HG03432 (cell line): ENCODE measurements around the gene CNGA2.

Source experiments
- ATAC-seq: cut with Tn5 transposase; IDR thresholded peaks from one replicate; pipeline ENCODE4 v1.9.1; 2021; ENCODE audit warnings: mild to moderate bottlenecking, moderate library complexity; ENCODE audit not compliant: unreplicated experiment

CNGA2 gene

GRCh38 chrX:151711154-151711553 lies 23.4 kb upstream of the CNGA2 start:
- no peak for ATAC-seq

GRCh38 chrX:151711787-151712186 lies 22.8 kb upstream of the CNGA2 start:
- ATAC-seq, result no peak

GRCh38 chrX:151712253-151712652 lies 22.3 kb upstream of the CNGA2 start:
- no peak for ATAC-seq

GRCh38 chrX:151713849-151714248 lies 20.7 kb upstream of the CNGA2 start:
- ATAC-seq, result no peak

DNA sequence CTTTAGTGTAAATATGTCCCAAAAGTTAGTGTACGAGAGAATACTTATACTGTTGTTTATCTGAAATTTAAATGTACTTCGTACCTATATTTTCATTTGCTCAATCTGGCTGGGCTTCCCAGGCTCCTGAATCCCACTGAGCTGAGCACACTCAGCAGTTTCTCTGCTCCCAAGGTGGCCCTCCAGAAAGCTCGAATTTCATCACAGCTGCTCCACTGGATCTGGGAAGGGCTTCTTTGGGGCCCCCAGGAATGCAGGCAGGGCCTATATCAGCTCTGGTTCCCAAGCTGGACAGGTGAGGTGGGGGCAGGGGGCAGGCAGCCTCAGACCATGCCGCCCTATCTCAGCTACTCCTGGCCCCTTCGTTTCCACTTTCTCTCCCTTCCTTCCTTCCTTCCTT lies 20.2 kb upstream of the CNGA2 start:
- ATAC-seq, result no peak

- ATAC-seq, result no peak
Measured at GRCh38 chrX:151715752-151716151, 18.8 kb upstream of the CNGA2 start, which contains the start of gene FATE1. Gene FATE1 (plus strand): TSS chrX:151716035. CDS start chrX:151716120, 85 bp downstream.

DNA sequence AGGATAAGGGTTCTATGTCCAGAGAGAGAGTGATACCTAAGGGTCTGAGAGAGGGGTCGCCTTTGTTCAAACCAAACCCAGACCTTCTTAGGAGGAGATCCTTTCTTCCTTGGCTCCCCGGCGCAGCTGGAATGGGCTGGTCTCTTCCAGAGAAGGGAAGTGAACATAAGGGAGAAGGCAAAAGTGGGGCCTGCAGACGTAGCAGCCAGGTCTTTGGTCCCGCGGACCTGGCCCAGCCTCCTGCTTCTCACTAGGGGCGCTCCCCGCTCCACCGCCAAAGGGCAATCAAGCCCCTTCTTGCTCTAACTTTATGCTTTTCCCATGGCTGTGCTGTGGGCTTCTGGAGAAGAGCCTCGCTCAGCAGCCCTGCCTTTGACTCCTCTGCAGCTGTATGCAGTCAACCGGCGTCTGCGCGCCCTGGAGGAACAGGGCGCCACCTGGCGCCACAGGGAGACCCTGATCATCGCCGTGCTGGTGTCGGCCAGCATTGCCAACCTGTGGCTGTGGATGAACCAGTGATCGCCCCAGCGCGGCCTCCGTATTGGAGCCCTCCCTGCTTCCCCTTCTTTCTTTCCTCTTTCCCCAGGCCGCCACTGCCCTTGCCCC lies 12.2 kb upstream of the CNGA2 start:
- ATAC-seq, result no peak

- ATAC-seq, result no peak
Measured at GRCh38 chrX:151723156-151723760, 11.3 kb upstream of the CNGA2 start.

GRCh38 chrX:151724563-151725337 lies 9.8 kb upstream of the CNGA2 start:
- ATAC-seq, result no peak

- no peak for ATAC-seq
Measured at GRCh38 chrX:151725338-151725614, 9.3 kb upstream of the CNGA2 start.

DNA sequence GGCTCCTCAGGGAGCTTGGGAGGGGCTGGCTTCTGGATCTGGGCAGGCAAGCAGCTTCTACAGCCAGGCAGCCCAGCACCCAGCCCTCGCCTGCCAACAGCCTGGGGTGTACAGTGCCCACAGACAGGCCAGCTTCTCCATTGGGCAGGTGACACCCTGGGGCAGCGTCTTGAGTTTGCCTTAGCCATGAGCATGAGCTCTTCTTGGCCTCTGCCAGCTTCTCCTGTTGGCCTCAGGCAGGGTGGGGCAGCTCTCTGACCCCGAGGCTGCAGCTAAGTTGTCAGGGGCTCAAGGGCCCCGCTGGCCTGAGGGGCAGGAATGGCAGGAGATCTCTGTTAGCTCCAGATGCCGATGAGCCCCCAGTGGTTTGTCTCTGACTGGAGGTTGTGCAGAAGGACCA lies 7.8 kb upstream of the CNGA2 start:
- no peak for ATAC-seq

DNA sequence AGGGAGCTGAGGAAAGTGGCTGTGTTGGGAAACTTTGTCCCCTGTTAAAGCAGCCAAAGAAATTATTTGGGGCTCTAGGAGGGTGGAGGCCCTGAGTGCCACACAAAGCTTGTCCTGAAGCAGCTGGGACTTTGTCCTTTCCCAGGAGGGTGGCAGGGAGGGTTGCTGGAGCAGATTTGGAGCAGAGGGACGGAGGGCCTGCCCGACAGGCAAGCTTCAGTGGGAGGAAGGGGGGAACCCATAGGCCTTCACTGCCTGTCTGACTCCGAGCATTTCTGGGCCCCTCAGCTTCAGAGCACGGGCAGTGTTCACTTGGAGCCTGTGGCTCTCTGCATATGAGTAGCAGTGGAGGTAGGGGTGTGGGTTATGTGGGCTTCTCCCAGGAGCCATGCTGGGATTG lies 7.2 kb upstream of the CNGA2 start:
- ATAC-seq, result no peak

DNA sequence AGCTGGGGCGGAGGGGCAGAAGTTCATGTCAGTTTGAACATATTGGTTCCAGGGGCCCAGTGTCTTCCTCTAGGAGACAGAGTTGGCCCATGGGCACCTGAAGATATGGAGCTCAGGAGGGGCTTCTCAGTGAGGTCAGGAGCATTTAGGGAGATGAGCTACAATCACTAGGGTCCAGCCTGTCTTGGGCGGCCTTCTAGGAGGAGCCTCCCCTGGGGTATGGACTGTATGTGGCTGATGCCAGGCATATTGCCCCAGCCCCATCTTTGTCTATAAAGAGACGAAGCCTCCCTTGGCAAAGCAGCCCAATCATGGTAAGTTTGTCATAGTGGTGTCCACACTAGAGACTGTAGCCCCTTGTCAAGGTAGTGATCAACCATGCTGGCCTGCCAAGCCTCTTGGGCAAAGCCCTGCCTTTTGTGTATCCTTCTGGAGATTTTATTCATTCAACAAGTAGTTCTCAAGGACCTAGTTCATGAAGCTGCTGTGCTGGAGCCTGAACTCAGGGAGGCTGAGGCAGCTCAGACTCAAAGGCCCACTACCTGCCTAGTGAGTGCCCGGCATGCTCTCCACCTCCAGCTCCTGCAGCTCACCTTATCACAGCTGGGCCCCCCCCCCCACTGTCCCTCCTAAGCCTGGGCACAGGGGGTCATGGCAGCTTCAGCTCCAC lies 5.4 kb upstream of the CNGA2 start:
- ATAC-seq, result no peak

- no peak for ATAC-seq
Measured at GRCh38 chrX:151735219-151735618, 673 bp downstream of the CNGA2 start.

DNA sequence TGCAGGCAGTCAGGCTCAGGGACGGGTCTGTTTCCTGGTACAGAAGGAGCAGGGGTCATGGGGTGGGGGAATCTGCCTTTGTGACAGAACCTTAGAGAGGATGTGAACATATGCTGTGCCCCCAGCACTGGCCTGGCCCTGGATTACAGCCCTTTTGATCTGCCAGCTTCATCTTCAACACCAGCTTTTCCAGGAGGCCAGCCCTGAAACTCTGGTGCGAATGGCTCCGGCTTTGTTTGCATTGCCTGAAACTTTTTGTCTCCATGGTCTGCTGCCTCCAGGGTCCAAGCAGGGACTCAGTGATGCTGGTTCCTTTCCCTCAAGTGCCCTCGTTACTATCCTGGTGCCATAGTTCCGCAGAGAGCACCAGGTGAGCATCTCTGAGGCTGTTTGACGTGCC lies 2.1 kb downstream of the CNGA2 start:
- ATAC-seq, result no peak

GRCh38 chrX:151737494-151737893 lies 2.9 kb downstream of the CNGA2 start:
- ATAC-seq, result no peak

DNA sequence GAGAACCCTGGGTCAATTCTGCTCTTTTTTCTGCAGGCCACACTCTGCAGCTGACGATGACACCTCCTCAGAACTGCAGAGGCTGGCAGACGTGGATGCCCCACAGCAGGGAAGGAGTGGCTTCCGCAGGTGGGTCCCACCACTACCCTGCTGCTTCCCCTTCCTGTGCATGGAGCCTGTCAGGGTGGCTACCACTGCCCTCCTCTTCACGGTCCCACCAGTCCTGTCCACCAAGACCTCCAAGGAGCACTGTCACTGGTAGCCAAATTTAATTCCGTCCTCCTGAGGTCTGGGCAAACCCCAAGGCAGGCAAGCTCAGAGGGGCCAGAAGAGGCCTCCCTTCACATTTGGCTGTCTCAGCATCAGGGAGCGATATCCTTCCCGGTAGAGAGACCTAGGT lies 4.2 kb downstream of the CNGA2 start:
- no peak for ATAC-seq

DNA sequence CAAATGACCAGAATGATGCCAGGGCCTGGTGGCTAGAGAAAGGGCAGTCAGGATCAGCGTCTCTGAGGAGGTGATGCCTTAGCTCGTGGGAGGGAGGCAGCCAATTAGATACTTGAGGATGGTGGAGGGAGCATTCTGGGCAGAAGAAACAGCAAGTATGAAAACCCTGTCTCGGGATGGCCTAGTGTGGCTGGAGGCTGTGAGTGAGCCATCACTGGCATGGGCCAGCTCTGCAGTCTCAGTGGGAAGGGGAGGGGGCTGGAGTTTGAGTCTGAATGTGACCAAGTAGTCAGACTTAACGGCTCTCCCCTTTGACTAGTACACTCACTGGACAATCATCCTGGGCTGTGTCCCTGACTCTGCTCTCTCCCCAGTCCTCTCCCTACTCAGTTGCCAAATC lies 7.1 kb downstream of the CNGA2 start:
- ATAC-seq, result no peak

DNA sequence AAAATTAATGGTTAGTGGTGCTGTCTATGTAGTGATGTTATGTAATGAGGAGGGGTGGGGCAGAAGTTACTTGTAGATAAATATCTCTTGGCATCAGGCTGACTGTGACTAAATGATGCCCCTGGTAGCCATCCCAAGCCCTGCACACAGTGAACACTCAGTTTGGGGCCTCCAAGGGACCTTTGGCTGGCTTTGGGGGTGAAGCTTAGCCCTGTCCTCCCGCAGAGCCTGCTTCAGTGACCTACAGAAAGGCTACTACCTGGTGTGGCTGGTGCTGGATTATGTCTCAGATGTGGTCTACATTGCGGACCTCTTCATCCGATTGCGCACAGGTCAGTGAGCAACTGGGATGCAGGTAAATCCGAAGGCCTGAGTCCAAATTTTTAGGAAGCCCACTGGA lies 7.8 kb downstream of the CNGA2 start:
- no peak for ATAC-seq

DNA sequence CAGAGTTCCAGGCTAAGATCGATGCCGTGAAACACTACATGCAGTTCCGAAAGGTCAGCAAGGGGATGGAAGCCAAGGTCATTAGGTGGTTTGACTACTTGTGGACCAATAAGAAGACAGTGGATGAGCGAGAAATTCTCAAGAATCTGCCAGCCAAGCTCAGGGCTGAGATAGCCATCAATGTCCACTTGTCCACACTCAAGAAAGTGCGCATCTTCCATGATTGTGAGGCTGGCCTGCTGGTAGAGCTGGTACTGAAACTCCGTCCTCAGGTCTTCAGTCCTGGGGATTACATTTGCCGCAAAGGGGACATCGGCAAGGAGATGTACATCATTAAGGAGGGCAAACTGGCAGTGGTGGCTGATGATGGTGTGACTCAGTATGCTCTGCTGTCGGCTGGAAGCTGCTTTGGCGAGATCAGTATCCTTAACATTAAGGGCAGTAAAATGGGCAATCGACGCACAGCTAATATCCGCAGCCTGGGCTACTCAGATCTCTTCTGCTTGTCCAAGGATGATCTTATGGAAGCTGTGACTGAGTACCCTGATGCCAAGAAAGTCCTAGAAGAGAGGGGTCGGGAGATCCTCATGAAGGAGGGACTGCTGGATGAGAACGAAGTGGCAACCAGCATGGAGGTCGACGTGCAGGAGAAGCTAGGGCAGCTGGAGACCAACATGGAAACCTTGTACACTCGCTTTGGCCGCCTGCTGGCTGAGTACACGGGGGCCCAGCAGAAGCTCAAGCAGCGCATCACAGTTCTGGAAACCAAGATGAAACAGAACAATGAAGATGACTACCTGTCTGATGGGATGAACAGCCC lies 9.3 kb downstream of the CNGA2 start:
- no peak for ATAC-seq

- no peak for ATAC-seq
Measured at GRCh38 chrX:151745651-151746050, 11.1 kb downstream of the CNGA2 start.
